Subcutaneous abdominal adipose tissue (tissue), 5 donors: ENCODE data around the gene LTBR.

ENCODE experiments used
- H3K27ac ChIP-seq: one replicate; pipeline ENCODE4 v1.7.0; 2013; ENCODE audit warnings: low read depth, mild to moderate bottlenecking, inconsistent platforms, low read length, moderate library complexity
- H3K27me3 ChIP-seq, 5 donors: one replicate each; pipeline ENCODE4 v1.7.0; 2013; ENCODE audit warnings: low read length in 5 of 5, inconsistent platforms in 1 of 5; ENCODE audit not compliant: control insufficient read depth in 5 of 5, insufficient read depth in 4 of 5
- H3K36me3 ChIP-seq, 5 donors: one replicate each; pipeline ENCODE4 v1.7.0; 2013; ENCODE audit warnings: low read length in 5 of 5; ENCODE audit not compliant: control insufficient read depth in 5 of 5, insufficient read depth in 5 of 5
- H3K4me1 ChIP-seq, 5 donors: one replicate each; pipeline ENCODE4 v1.7.0; 2013; ENCODE audit warnings: low read length in 5 of 5, mild to moderate bottlenecking in 3 of 5, moderate library complexity in 1 of 5; ENCODE audit not compliant: control insufficient read depth in 5 of 5, insufficient read depth in 5 of 5
- H3K4me3 ChIP-seq, 5 donors: one replicate each; pipeline ENCODE4 v1.7.0; 2013; ENCODE audit warnings: low read length in 5 of 5, low read depth in 1 of 5
- H3K9ac ChIP-seq, 5 donors: one replicate each; pipeline ENCODE4 v1.7.0; 2013; ENCODE audit warnings: low read length in 5 of 5, mild to moderate bottlenecking in 4 of 5, moderate library complexity in 3 of 5
- H3K9me3 ChIP-seq, 5 donors: one replicate each; pipeline ENCODE4 v1.7.0; 2013; ENCODE audit warnings: low read length in 5 of 5; ENCODE audit not compliant: control insufficient read depth in 5 of 5
- donor health status: healthy.
- donor health status: healthy.
- donor health status: healthy.
- donor health status: healthy.
- donor health status: healthy.

LTBR gene

DNA sequence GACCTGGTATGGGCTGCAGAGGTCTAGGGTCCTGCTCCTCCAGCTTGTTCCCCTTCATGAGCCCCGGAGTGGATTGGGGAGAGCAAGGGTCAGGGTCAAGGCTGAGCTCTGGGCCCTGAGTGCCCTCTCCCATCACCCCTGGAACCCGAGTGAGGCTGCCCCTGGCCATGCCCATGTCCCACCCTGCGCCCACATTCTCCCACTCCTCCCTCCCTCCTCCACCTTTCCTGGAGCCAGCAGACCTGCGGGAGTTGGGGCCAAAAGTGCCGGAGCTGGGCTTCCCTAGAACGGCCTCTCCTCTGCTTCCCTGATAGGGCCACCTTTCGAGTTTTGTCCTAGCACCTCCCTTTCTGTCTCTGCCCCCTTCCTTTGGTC is 9.2 kb upstream of the LTBR start:
- Histone ChIP-seq H3K9ac (no peak overlapping the region), H3K4me1 (peaks cover 7 to 51% (median 35%) of the 10 kb centered on the region in 5 donors), H3K4me3 (no peak overlapping the region), H3K9me3 (no peaks in the 10 kb centered on the region), H3K27me3 (no peaks in the 10 kb centered on the region), H3K27ac (no peak overlapping the region), H3K36me3 (no peaks in the 10 kb centered on the region)

DNA sequence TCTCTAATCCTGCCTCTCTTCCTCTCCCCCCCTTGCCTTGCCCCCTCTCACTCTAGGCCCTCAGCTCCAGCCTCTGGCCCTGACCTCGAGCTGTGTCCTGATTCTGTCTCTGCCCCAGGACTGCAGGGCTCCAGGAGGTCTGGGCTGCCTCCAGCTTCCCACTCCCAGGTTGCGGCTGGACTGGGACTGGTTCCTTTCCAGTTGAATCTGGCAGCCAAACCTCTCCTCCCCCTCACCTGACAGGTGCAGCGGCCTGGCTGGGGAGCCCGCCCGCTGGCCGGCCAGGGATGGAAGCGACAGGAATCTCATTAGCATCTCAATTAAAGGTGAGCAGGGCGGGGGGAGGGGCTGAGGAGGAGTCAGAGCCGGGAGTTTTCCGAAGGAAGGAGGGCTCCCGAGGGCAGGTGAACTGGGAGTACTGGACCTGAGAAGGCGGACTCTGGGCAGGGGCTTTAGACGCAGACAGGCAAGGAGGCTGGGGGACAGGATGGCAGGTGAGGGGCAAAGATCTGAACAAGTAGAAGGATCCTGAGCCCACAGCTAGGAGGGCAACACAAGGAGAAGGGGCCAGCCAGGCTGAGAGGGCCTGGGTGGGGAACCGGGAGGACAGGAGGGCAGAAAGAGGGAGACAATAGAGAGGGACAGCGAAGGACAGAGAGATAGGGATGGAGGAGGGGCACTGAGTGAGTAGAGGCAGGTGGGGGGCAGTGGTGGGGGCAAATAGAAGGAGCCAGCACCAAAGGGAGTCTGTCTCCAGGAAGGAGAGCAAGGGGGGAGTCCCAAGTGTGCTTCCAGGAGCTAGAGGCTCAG is 8.5 kb upstream of the LTBR start, which contains the start of gene SCNN1A:
SCNN1A (minus strand) TSS at position 295 of the 810 bp plus-strand sequence. CDS start 780 bp downstream, outside the sequence.
- Histone ChIP-seq H3K27ac (peak within 1 kb of the TSS; percentile 30), H3K4me3 (peak within 1 kb of the TSS in 1 of 5 donors; percentile 20), H3K9ac (peak within 1 kb of the TSS in 3 of 5 donors; percentile 43 to 59 (median 49)), H3K9me3 (no peaks in the 10 kb centered on the region), H3K36me3 (no peaks in the 10 kb centered on the region), H3K27me3 (no peaks in the 10 kb centered on the region), H3K4me1 (peaks cover 7 to 51% (median 35%) of the 10 kb centered on the region in 5 donors)

DNA sequence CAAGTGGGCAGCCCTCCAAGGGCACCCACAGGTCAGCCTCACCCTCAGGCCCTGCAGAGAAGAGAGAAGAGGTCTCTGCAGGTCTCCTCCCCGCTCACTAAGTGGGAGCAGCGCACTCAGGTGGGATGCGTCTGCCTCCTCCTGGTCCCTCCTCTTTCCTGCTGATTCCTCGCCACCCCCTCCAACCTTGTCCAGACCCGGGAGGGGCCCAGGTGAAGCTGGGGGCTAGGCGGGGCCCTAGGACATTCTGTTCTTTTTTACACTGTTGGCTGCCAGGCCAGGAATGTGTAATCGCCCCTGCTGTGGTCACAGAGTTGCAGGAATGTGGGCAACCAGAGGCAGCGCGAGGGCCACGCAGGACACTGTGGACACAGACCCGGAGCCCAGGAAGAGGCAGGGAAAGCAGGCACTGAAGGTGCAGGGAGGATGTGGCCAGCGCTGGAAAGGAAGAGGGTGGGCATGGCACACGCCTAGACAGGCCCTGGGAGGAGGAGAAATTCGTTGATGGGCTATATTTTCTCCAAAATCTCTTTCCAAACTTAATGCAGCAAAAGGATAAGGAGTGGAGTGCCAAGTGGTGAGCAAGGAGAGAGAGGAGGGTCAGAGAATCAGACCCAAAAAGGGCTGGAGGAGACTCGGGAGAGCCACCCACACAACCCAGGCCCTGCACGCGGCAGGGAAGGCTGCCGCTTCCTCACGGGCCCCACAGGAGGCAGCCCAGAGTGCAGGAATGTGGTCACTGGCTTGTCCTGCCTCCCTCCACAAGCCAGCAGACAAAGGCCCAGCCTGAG is 7.7 kb upstream of the LTBR start:
- H3K27ac ChIP-seq = peak overlapping the region; percentile 30
- H3K27me3 ChIP-seq = no peaks in the 10 kb centered on the region
- H3K9me3 ChIP-seq = no peaks in the 10 kb centered on the region
- no peaks in the 10 kb centered on the region for H3K36me3 ChIP-seq
- H3K9ac ChIP-seq = peak overlapping the region in 4 of 5 donors; percentile 44 to 59 (median 50)
- peaks cover 7 to 48% (median 35%) of the 10 kb centered on the region in 5 donors for H3K4me1 ChIP-seq
- H3K4me3 ChIP-seq = peak overlapping the region in 1 of 5 donors; percentile 20

DNA sequence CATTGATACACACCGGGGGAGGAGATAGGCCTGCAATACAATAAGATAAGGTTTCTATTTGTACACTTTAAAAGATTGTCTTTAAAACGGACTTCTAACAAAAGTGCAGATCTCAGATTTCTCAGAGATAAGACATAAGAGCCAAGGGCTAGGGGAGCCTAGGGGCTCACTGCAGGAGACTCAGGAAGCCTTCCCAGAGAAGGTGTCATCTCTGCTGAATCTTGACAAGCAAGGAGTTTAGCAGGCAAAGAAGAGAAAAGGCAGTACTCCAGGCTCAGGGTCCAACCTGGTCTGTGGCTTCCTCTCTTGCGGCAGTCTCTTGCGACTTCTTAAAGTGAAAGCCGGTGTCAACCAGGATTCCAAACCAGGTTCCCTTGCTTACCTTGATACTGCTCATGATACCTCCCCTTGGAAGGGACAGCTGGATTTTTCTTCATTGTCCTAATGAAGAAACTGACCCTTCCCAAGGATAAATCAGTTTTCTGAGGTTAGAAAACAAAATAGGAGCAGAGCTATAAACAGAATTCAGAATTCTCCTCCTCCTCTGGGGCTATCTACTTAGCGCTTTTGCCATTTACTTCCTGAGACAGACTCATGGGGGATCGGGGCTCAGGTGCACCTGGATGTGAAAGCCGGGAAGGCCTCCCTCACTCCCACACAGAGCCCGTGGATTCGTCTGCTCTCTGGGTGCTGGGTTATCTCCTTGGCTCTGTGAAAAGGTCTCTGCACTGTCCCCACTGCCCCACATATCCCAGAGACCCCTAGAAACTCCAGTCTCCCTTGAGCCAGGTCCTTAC is 6.9 kb upstream of the LTBR start:
- H3K4me3 ChIP-seq = no peak overlapping the region
- peak overlapping the region; percentile 30 for H3K27ac ChIP-seq

DNA sequence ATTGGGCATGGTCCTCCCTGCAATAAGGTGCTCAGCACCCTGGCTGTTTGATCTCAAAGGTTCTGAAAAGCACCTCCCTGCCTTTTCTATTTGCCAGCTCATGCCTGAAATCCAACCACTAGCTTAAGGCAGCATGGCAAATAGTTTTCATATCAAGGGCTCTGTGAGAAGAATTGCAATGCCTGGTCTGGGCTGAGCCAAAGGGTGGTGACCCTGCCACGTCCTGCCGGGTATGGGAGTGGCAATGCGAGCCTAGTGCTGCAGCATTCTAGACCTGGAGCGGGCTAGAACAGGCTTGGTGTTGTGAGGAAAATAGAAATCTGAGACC is 6.3 kb upstream of the LTBR start:
- H3K9ac ChIP-seq = peak overlapping the region in 2 of 5 donors; percentile 33 to 44
- peaks cover 7 to 42% (median 28%) of the 10 kb centered on the region in 5 donors for H3K4me1 ChIP-seq
- H3K4me3 ChIP-seq = no peak overlapping the region
- H3K36me3 ChIP-seq = no peaks in the 10 kb centered on the region
- H3K27me3 ChIP-seq = no peaks in the 10 kb centered on the region
- no peak overlapping the region for H3K27ac ChIP-seq
- H3K9me3 ChIP-seq = no peaks in the 10 kb centered on the region

More for the DNA sequence above, 6.9 kb upstream of the LTBR start:
- Histone ChIP-seq H3K4me1 (peaks cover 7 to 48% (median 33%) of the 10 kb centered on the region in 5 donors), H3K9me3 (no peaks in the 10 kb centered on the region), H3K36me3 (no peaks in the 10 kb centered on the region), H3K27me3 (no peaks in the 10 kb centered on the region), H3K9ac (peak overlapping the region in 4 of 5 donors; percentile 33 to 52 (median 46))

DNA sequence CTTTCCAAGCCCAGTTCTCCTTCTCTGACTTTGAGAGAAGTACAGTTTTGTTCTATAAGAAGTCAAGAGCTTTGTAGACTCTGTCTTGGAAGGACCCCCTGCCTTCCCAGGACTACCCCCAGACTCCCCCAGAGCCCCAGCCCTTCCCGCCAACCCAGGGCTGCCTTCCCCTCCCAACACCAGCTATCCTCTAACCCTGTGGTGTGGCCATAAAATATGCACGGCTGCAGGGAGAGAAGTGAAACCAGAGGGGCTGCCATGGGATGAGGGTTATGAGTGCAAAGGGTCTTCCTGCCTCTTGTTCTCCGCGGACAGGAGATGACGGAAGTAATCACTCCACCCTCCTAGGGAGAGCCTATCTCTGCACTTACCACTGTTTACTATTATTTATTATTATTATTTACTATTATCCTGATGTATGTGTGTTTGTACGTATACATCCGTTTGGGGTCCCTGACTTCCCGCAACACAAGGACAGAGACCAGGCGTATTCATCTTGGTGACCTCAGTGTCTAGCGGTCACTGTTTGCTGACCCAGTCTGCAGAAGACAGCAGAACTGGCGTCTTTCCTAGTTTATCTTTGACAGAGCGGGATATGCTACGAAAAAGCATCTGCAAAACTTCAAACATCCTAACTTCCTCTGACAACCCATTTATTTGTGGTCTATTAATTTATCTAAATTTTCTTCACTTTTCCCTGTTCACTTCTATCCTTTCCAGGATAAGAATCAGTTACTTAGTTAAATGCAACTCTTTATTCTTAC is 5.1 kb upstream of the LTBR start:
- Histone ChIP-seq H3K27ac (no peak overlapping the region), H3K4me3 (no peak overlapping the region), H3K36me3 (no peaks in the 10 kb centered on the region), H3K4me1 (peaks cover 10 to 48% (median 36%) of the 10 kb centered on the region in 5 donors), H3K9ac (no peak overlapping the region), H3K27me3 (no peaks in the 10 kb centered on the region), H3K9me3 (no peaks in the 10 kb centered on the region)

DNA sequence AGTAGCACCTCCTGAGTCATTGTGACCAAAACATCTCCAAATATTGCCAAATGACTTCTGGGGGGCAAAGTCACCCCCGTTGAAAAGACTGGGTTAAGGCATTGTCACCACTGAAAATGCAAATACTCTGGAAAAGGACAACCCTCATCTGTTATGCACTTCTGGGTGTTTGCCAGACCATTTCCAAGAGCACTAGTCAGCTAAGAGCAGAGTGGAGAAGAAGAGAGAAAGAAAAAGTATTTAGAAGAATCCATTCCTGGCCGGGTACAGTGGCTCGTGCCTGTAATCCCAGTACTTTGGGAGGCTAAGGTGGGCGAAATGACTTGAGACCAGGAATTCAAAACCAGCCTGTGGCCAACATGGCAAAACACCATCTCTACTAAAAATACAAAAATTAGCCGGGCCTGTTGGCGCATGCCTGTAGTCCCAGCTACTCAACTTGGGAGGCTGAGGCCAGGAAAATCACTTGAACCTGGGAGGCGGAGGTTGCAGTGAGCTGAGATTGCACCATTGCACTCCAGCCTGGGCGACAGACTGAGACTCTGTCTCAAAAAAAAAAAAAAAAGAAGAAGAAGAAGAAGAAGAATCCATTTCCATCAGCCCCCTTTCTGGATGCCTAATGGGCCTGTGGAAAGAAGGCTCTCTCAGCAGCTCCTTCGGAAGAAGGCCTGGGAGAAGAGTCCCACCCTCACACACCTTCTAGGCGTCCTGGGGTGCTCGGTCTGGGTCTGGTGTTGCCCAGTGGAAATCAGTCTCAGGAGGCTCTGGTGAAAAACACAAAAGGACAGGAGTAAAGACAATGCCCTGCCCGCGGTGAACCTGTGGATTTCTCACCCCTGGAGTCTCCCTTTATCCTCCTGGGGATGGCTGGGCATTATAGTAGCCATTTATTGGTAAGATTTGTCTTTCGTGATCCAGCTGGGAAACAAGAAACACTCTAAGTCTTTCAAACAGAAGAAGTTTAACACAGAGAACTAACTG is 3.5 kb upstream of the LTBR start:
- H3K9me3 ChIP-seq = no peaks in the 10 kb centered on the region
- no peak overlapping the region for H3K4me3 ChIP-seq
- H3K36me3 ChIP-seq = no peaks in the 10 kb centered on the region
- H3K27me3 ChIP-seq = no peaks in the 10 kb centered on the region
- H3K4me1 ChIP-seq = peaks cover 13 to 60% (median 49%) of the 10 kb centered on the region in 5 donors
- no peak overlapping the region for H3K27ac ChIP-seq
- no peak overlapping the region for H3K9ac ChIP-seq

DNA sequence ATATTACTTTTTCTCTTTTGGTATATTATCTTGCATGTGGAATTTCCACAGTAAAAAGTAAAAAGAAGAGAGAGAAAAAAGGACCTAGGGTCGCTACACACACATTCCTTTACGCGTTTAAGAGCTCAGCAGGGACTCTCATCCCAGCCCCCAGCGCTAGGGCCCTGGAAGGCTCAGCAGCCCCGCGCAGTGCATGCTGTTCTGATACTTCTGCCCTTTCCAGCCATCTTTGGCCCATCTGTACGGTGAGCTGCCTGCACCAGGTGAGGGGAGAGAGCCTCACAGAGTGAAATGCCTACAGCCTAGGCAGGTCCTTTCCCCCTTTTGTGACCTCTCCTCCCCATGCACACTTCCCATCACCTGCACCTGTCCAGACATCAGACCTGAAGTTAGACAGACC is 1.6 kb upstream of the LTBR start:
- Histone ChIP-seq H3K4me1 (peaks cover 5 to 48% (median 37%) of the 10 kb centered on the region in 5 donors), H3K9ac (no peak overlapping the region), H3K9me3 (no peaks in the 10 kb centered on the region), H3K27me3 (no peaks in the 10 kb centered on the region), H3K4me3 (no peak overlapping the region), H3K36me3 (peaks cover 9 to 16% (median 15%) of the 10 kb centered on the region in 5 donors), H3K27ac (no peak overlapping the region)
